ENCODE data around the gene DUSP22. TPM values are rescaled to one million over a fixed set of nuclear protein-coding genes. Genes with fewer than 3 reads are reported as not detected.

Gene DUSP22
- total RNA-seq, 4 donors from 2014 or later: 53.3 to 95.2 (median 71.3) TPM

- Histone ChIP-seq H3K4me3 (no peak overlapping the region), H3K36me3 (no peaks in the 10 kb centered on the region), H3K27me3 (no peaks in the 10 kb centered on the region), H3K27ac (no peak overlapping the region), H3K4me1 (peaks cover 8% of the 10 kb centered on the region), H3K9me3 (no peaks in the 10 kb centered on the region)
- no peak for TF ChIP-seq EP300 (IDR thresholded peaks at IDR 0.05)
- TF ChIP-seq, protein P1, sequence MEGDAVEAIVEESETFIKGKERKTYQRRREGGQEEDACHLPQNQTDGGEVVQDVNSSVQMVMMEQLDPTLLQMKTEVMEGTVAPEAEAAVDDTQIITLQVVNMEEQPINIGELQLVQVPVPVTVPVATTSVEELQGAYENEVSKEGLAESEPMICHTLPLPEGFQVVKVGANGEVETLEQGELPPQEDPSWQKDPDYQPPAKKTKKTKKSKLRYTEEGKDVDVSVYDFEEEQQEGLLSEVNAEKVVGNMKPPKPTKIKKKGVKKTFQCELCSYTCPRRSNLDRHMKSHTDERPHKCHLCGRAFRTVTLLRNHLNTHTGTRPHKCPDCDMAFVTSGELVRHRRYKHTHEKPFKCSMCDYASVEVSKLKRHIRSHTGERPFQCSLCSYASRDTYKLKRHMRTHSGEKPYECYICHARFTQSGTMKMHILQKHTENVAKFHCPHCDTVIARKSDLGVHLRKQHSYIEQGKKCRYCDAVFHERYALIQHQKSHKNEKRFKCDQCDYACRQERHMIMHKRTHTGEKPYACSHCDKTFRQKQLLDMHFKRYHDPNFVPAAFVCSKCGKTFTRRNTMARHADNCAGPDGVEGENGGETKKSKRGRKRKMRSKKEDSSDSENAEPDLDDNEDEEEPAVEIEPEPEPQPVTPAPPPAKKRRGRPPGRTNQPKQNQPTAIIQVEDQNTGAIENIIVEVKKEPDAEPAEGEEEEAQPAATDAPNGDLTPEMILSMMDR (IDR thresholded peaks at IDR 0.05): no peak
- WGBS: 82% methylated on average over 13 of the region's 13 CpGs
- DNase-seq (ENCODE audit: low spot score in 2 of 2): no peak
Measured at GRCh38 chr6:333379-334002, 41.2 kb downstream of the DUSP22 start.

DNA sequence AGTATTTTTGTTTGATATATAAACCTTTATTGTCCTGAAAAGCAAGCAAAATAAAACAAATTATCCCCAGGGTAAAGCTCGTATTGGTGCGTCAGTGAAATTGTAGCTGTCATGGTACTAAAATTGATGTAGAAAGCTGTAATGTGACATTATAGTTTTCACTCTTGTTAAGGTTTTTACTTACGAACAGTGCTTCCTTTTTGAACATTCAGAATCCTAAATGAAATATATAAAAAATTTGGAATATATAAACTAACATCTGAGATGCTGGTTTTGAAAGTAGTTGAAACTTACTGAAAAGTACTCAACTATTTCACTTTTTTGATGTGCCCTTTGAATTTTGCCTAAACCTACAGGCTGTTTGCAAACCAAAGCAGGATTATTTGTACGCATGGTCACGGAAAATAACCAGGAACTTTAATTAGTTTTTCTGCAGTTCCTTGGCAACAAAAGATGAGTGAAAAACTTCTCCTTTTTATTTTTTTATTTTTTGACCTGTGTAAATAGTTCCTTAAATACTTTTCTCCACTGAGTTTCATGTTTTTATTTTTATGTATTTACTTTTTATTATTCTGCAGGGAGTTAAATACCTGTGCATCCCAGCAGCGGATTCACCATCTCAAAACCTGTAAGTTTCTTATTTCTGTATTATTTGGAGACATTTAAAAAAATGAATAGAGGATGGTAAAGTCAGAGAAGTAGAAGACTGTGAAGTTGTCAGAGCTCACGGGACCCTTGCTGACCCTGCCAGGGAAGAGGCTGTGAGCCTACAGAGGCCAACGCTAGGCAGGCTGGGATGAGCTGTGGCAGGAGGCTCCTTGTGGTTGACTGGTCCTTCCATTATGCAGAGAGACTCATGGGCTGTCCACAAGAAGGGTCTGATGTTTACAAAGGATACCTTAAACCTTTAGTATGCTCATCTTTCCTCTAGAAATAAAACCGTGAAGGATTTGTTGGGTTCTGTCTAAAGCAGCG lies 42.5 kb downstream of the DUSP22 start:
- no peaks in the 10 kb centered on the region for H3K27me3 ChIP-seq
- no peak overlapping the region for H3K27ac ChIP-seq
- H3K36me3 ChIP-seq: no peaks in the 10 kb centered on the region
- no peaks in the 10 kb centered on the region for H3K9me3 ChIP-seq
- DNase-seq (ENCODE audit: low spot score in 2 of 2): no peak
- WGBS: 90% methylated on average over 10 of the region's 10 CpGs
- TF ChIP-seq EP300 (IDR thresholded peaks at IDR 0.05) (no peak), POLR2AphosphoS5 (IDR thresholded peaks at IDR 0.05) (no peak)
- peaks cover 5% of the 10 kb centered on the region for H3K4me1 ChIP-seq
- no peak overlapping the region for H3K4me3 ChIP-seq

GRCh38 chr6:335572-335971 lies 43.3 kb downstream of the DUSP22 start:
- Histone ChIP-seq H3K9me3 (no peaks in the 10 kb centered on the region), H3K36me3 (no peaks in the 10 kb centered on the region), H3K4me1 (peaks cover 5% of the 10 kb centered on the region), H3K27me3 (no peaks in the 10 kb centered on the region), H3K4me3 (no peak overlapping the region), H3K27ac (no peak overlapping the region)
- 84% methylated on average over 6 of the region's 6 CpGs for WGBS
- DNase-seq (ENCODE audit: low spot score in 2 of 2): no peak
- TF ChIP-seq, protein P1 (IDR thresholded peaks at IDR 0.05): no peak
- TF ChIP-seq EP300 (IDR thresholded peaks at IDR 0.05): no peak
- TF ChIP-seq POLR2AphosphoS5 (IDR thresholded peaks at IDR 0.05): no peak
- TF ChIP-seq POLR2A (IDR thresholded peaks at IDR 0.05): no peak

- Histone ChIP-seq H3K36me3 (no peaks in the 10 kb centered on the region), H3K4me1 (peaks cover 5% of the 10 kb centered on the region), H3K4me3 (no peak overlapping the region), H3K27ac (no peak overlapping the region), H3K27me3 (no peaks in the 10 kb centered on the region), H3K9me3 (no peaks in the 10 kb centered on the region)
- 74% methylated on average over 10 of the region's 10 CpGs for WGBS
- no peak for TF ChIP-seq POLR2AphosphoS5 (IDR thresholded peaks at IDR 0.05)
- no peak for DNase-seq (ENCODE audit: low spot score in 2 of 2)
Measured at GRCh38 chr6:336159-337114, 44.1 kb downstream of the DUSP22 start.

GRCh38 chr6:337805-338368 lies 45.6 kb downstream of the DUSP22 start:
- TF ChIP-seq POLR2AphosphoS5 (IDR thresholded peaks at IDR 0.05) (no peak), POLR2A (IDR thresholded peaks at IDR 0.05) (no peak), EP300 (IDR thresholded peaks at IDR 0.05) (no peak)
- TF ChIP-seq, protein P1 (IDR thresholded peaks at IDR 0.05): no peak
- DNase-seq (ENCODE audit: low spot score in 2 of 2): no peak
- 68% methylated on average over 10 of the region's 10 CpGs for WGBS
- H3K9me3 ChIP-seq: no peaks in the 10 kb centered on the region
- no peak overlapping the region for H3K27ac ChIP-seq
- H3K4me1 ChIP-seq: peaks cover 3% of the 10 kb centered on the region
- H3K4me3 ChIP-seq: no peak overlapping the region
- H3K27me3 ChIP-seq: no peaks in the 10 kb centered on the region
- H3K36me3 ChIP-seq: no peaks in the 10 kb centered on the region

Data from suprapubic skin (tissue), 4 donors.